Measurements from ENCODE around the gene ATP8A2. TPM values are rescaled to one million over a fixed set of nuclear protein-coding genes. Genes with fewer than 3 reads are reported as not detected.

Gene ATP8A2
- total RNA-seq, 1 donor from 2014 or later, result 1.3 TPM

- no peak for FAIRE-seq
Measured at GRCh38 chr13:26007261-26008125, 635.7 kb downstream of the ATP8A2 start.

DNA sequence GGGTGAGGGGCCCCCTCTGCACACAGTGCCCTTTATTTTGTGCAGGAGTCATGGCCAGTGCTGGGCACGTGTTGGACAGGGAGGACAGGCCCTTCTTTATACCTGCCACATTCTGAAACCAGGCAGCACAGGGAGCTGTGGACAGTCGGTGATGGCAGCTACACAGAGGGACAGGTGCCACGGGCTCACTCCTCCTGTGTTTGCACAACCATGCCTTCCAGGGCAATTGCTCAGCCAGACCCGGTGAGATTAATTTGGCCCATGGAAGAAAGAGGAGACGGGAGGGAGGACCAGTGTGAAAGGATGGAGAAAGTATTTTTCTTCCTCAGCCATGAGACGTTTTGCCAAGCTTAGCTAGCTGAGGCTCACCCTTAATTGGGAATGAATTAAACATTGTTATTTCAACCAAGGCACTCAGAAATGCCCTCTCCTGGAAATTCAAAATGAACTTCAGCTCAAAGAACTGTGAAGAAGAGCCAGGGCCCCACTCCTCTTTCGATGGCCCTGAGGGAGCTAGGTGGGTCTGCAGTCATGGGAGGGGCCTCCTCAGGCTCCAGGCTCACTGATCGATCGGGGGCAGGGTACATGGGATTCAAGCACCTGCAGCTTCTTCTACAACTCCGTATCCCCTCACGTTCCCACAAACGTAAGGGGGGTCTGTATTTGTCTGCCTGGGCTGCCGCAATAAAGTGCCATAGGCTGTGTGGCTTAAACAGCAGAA is 638.9 kb downstream of the ATP8A2 start:
- Histone ChIP-seq H3K79me2 (ENCODE audit: insufficient read depth, low read length) (no peaks in the 10 kb centered on the region), H3K27ac (ENCODE audit: low read depth, low read length) (no peak overlapping the region), H3K4me2 (ENCODE audit: low read length) (no peak overlapping the region), H3K9ac (ENCODE audit: low read length) (no peak overlapping the region), H4K20me1 (ENCODE audit: insufficient read depth, low read length) (no peaks in the 10 kb centered on the region), H3K27me3 (ENCODE audit: insufficient read depth, low read length) (no peaks in the 10 kb centered on the region), H3K4me1 (ENCODE audit: insufficient read depth, low read length) (peaks cover 2% of the 10 kb centered on the region), H3K9me3 (ENCODE audit: insufficient read depth, low read depth, low read length) (no peaks in the 10 kb centered on the region), H2AFZ (ENCODE audit: low read depth, low read length) (no peak overlapping the region), H3K4me3 (ENCODE audit: insufficient read depth, low read depth, low read length) (no peak overlapping the region), H3K36me3 (ENCODE audit: insufficient read depth, low read length) (no peaks in the 10 kb centered on the region)
- no peak for DNase-seq (ENCODE audit: low read depth)
- Mint-ChIP-seq H3K36me3 (ENCODE audit: low read depth, unreplicated experiment) (no peaks in the 10 kb centered on the region), H3K27ac (ENCODE audit: unreplicated experiment) (no peak overlapping the region), H3K27me3 (ENCODE audit: low read depth, unreplicated experiment) (peaks cover 4% of the 10 kb centered on the region), H3K4me3 (ENCODE audit: unreplicated experiment) (no peak overlapping the region), H3K4me1 (ENCODE audit: low read depth, unreplicated experiment) (peaks cover 7% of the 10 kb centered on the region), H3K9me3 (ENCODE audit: unreplicated experiment) (peaks cover 9% of the 10 kb centered on the region)
- FAIRE-seq, result no peak
- TF ChIP-seq CTCF (IDR thresholded peaks at IDR 0.05; ENCODE audit: insufficient read depth, low read depth, low read length) (no peak), EZH2 (IDR thresholded peaks at IDR 0.05; ENCODE audit: insufficient read depth, low read length) (no peak)

More at GRCh38 chr13:26007261-26008125, 635.7 kb downstream of the ATP8A2 start:
- TF ChIP-seq CTCF (IDR thresholded peaks at IDR 0.05; ENCODE audit: insufficient read depth, low read depth, low read length) (no peak), EZH2 (IDR thresholded peaks at IDR 0.05; ENCODE audit: insufficient read depth, low read length) (no peak)
- Histone ChIP-seq H3K27ac (ENCODE audit: low read depth, low read length) (no peak overlapping the region), H3K4me3 (ENCODE audit: insufficient read depth, low read depth, low read length) (no peak overlapping the region), H3K36me3 (ENCODE audit: insufficient read depth, low read length) (no peaks in the 10 kb centered on the region), H3K9ac (ENCODE audit: low read length) (no peak overlapping the region), H4K20me1 (ENCODE audit: insufficient read depth, low read length) (no peaks in the 10 kb centered on the region), H3K4me2 (ENCODE audit: low read length) (peak overlapping the region; percentile 11), H2AFZ (ENCODE audit: low read depth, low read length) (no peak overlapping the region), H3K9me3 (ENCODE audit: insufficient read depth, low read depth, low read length) (no peaks in the 10 kb centered on the region), H3K79me2 (ENCODE audit: insufficient read depth, low read length) (no peaks in the 10 kb centered on the region), H3K4me1 (ENCODE audit: insufficient read depth, low read length) (peaks cover 2% of the 10 kb centered on the region), H3K27me3 (ENCODE audit: insufficient read depth, low read length) (no peaks in the 10 kb centered on the region)
- H3K9me3 Mint-ChIP-seq (ENCODE audit: unreplicated experiment), result peaks cover 3% of the 10 kb centered on the region
- no peak overlapping the region for H3K4me3 Mint-ChIP-seq (ENCODE audit: unreplicated experiment)
- H3K4me1 Mint-ChIP-seq (ENCODE audit: low read depth, unreplicated experiment), result peaks cover 7% of the 10 kb centered on the region
- H3K36me3 Mint-ChIP-seq (ENCODE audit: low read depth, unreplicated experiment), result no peaks in the 10 kb centered on the region
- no peaks in the 10 kb centered on the region for H3K27me3 Mint-ChIP-seq (ENCODE audit: low read depth, unreplicated experiment)
- no peak overlapping the region for H3K27ac Mint-ChIP-seq (ENCODE audit: unreplicated experiment)
- no peak for DNase-seq (ENCODE audit: low read depth)

Measured in astrocyte (in vitro differentiated cells and primary cell).